ENCODE results near the gene PLA2G15. TPM values are rescaled to one million over a fixed set of nuclear protein-coding genes. Genes with fewer than 3 reads are reported as not detected.

Gene PLA2G15
- polyA plus RNA-seq, 2 donors, result 3.9 to 5.2 TPM

DNA sequence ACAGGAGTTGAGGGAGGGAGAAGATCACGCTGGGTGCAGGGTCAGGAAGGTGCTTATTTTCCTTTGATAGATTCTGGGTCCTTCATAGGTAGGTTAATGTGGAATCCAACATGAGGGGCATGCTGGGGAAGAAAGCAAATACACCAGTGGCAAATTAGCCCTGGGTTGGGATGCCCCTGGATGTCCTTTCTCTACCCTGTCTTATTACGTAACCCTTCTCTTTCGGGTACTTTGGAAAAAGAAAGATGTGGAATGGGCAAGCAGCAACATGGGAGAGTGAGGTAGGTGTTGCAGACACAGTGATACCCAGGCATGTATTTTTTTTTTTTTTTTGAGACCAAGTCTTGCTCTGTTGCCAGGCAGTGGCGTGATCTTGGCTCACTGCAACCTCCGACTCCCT, 28.3 kb downstream of the PLA2G15 start:
- WGBS, 2 donors, result 78 to 79% methylated on average over 5 of the region's 5 CpGs
- H3K9me3 ChIP-seq (ENCODE audit: control insufficient read depth in 2 of 2, insufficient read depth in 1 of 2, low read depth in 1 of 2, low read length in 1 of 2), result no peaks in the 10 kb centered on the region
- H3K36me3 ChIP-seq (ENCODE audit: control insufficient read depth in 2 of 2, insufficient read depth in 2 of 2, low read length in 1 of 2), result peaks cover 0 to 6% of the 10 kb centered on the region in 2 donors
- no peak overlapping the region for H3K4me3 ChIP-seq (ENCODE audit: low read depth in 1 of 2, low read length in 2 of 2)
- peaks cover 3 to 8% of the 10 kb centered on the region in 2 donors for H3K4me1 ChIP-seq (ENCODE audit: control insufficient read depth in 2 of 2, insufficient read depth in 2 of 2, low read length in 1 of 2)
- no peak overlapping the region for H3K27ac ChIP-seq (ENCODE audit: low read depth in 2 of 2, low read length in 1 of 2)
- no peaks in the 10 kb centered on the region for H3K27me3 ChIP-seq (ENCODE audit: control insufficient read depth in 1 of 2, insufficient read depth in 2 of 2, low read length in 2 of 2)

DNA sequence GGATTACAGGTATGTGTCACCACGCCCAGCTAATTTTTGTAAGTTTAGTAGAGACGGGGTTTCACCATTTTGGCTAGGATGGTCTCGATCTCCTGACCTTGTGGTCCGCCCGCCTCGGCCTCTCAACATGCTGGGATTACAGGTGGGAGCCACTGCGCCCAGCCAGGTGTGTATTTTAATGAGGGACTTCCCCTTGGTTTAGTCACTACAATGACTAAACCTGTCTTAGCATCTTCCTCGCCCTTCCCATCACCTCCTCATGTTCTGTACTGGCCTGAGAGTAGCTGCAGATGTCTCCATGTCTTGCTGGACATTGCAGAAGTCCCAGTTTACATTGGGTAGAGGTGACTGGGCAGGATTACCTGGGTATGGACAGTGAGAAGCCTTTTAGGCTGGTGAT, 28.7 kb downstream of the PLA2G15 start:
- Histone ChIP-seq H3K36me3 (ENCODE audit: control insufficient read depth in 2 of 2, insufficient read depth in 2 of 2, low read length in 1 of 2) (peaks cover 0 to 6% of the 10 kb centered on the region in 2 donors), H3K4me3 (ENCODE audit: low read depth in 1 of 2, low read length in 2 of 2) (no peak overlapping the region), H3K27me3 (ENCODE audit: control insufficient read depth in 1 of 2, insufficient read depth in 2 of 2, low read length in 2 of 2) (no peaks in the 10 kb centered on the region), H3K27ac (ENCODE audit: low read depth in 2 of 2, low read length in 1 of 2) (no peak overlapping the region), H3K9me3 (ENCODE audit: control insufficient read depth in 2 of 2, insufficient read depth in 1 of 2, low read depth in 1 of 2, low read length in 1 of 2) (no peaks in the 10 kb centered on the region), H3K4me1 (ENCODE audit: control insufficient read depth in 2 of 2, insufficient read depth in 2 of 2, low read length in 1 of 2) (peaks cover 3 to 8% of the 10 kb centered on the region in 2 donors)
- WGBS, 2 donors, result 66 to 71% methylated on average over 8 of the region's 8 CpGs

GRCh38 chr16:68274441-68274840, 29.3 kb downstream of the PLA2G15 start:
- H3K36me3 ChIP-seq (ENCODE audit: control insufficient read depth in 2 of 2, insufficient read depth in 2 of 2, low read length in 1 of 2), result peaks cover 0 to 6% of the 10 kb centered on the region in 2 donors
- peaks cover 3 to 8% of the 10 kb centered on the region in 2 donors for H3K4me1 ChIP-seq (ENCODE audit: control insufficient read depth in 2 of 2, insufficient read depth in 2 of 2, low read length in 1 of 2)
- no peaks in the 10 kb centered on the region for H3K27me3 ChIP-seq (ENCODE audit: control insufficient read depth in 1 of 2, insufficient read depth in 2 of 2, low read length in 2 of 2)
- 84 to 87% methylated on average over 4 of the region's 4 CpGs for whole genome bisulfite sequencing, 2 donors
- H3K9me3 ChIP-seq (ENCODE audit: control insufficient read depth in 2 of 2, insufficient read depth in 1 of 2, low read depth in 1 of 2, low read length in 1 of 2), result no peaks in the 10 kb centered on the region
- no peak overlapping the region for H3K4me3 ChIP-seq (ENCODE audit: low read depth in 1 of 2, low read length in 2 of 2)
- H3K27ac ChIP-seq (ENCODE audit: low read depth in 2 of 2, low read length in 1 of 2), result no peak overlapping the region

DNA sequence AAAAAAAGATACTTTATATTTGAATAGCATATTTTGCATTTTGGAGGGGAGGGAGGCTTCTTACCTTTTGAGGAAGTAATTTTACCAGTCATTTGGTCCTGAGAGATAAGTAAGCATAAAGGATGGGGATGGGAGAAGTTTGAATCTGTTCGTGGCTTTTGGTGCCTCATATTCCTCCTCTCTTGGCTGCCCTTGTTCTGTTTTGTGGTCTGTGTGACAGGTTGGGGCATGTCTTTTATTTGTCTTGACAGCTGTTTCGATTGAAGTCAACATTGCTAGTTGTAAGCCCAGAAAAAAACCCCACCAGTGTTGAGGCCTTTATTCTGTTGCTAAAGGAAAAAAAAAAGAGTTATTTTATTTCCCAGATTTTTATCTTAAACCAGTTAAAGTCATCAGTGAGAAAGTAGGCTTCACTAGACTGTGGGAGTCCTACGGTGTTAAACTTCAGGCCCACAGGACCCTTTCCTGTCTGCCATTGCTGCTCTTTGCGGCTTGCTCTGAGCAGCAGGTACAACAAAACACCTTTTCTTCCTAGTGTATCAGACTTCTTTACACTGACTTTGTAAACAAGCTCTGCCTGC, 30.5 kb downstream of the PLA2G15 start:
- peak overlapping the region in 1 of 2 donors; percentile 44 for H3K27ac ChIP-seq (ENCODE audit: low read depth in 2 of 2, low read length in 1 of 2)
- peaks cover 0 to 6% of the 10 kb centered on the region in 2 donors for H3K36me3 ChIP-seq (ENCODE audit: control insufficient read depth in 2 of 2, insufficient read depth in 2 of 2, low read length in 1 of 2)
- no peak overlapping the region for H3K4me3 ChIP-seq (ENCODE audit: low read depth in 1 of 2, low read length in 2 of 2)
- H3K27me3 ChIP-seq (ENCODE audit: control insufficient read depth in 1 of 2, insufficient read depth in 2 of 2, low read length in 2 of 2), result no peaks in the 10 kb centered on the region
- H3K9me3 ChIP-seq (ENCODE audit: control insufficient read depth in 2 of 2, insufficient read depth in 1 of 2, low read depth in 1 of 2, low read length in 1 of 2), result no peaks in the 10 kb centered on the region
- H3K4me1 ChIP-seq (ENCODE audit: control insufficient read depth in 2 of 2, insufficient read depth in 2 of 2, low read length in 1 of 2), result peaks cover 0 to 8% of the 10 kb centered on the region in 2 donors
- WGBS, 2 donors, result 30 to 50% methylated on average over 4 of the region's 4 CpGs

- H3K27me3 ChIP-seq (ENCODE audit: control insufficient read depth in 1 of 2, insufficient read depth in 2 of 2, low read length in 2 of 2), result no peaks in the 10 kb centered on the region
- WGBS, 2 donors, result 69 to 83% methylated on average over 3 of the region's 3 CpGs
- H3K36me3 ChIP-seq (ENCODE audit: control insufficient read depth in 2 of 2, insufficient read depth in 2 of 2, low read length in 1 of 2), result peaks cover 0 to 6% of the 10 kb centered on the region in 2 donors
- H3K9me3 ChIP-seq (ENCODE audit: control insufficient read depth in 2 of 2, insufficient read depth in 1 of 2, low read depth in 1 of 2, low read length in 1 of 2), result no peaks in the 10 kb centered on the region
- H3K4me1 ChIP-seq (ENCODE audit: control insufficient read depth in 2 of 2, insufficient read depth in 2 of 2, low read length in 1 of 2), result peaks cover 0 to 8% of the 10 kb centered on the region in 2 donors
- H3K4me3 ChIP-seq (ENCODE audit: low read depth in 1 of 2, low read length in 2 of 2), result no peak overlapping the region
- H3K27ac ChIP-seq (ENCODE audit: low read depth in 2 of 2, low read length in 1 of 2), result peak overlapping the region in 1 of 2 donors; percentile 44
Observed at GRCh38 chr16:68276223-68276622, 31.1 kb downstream of the PLA2G15 start.

DNA sequence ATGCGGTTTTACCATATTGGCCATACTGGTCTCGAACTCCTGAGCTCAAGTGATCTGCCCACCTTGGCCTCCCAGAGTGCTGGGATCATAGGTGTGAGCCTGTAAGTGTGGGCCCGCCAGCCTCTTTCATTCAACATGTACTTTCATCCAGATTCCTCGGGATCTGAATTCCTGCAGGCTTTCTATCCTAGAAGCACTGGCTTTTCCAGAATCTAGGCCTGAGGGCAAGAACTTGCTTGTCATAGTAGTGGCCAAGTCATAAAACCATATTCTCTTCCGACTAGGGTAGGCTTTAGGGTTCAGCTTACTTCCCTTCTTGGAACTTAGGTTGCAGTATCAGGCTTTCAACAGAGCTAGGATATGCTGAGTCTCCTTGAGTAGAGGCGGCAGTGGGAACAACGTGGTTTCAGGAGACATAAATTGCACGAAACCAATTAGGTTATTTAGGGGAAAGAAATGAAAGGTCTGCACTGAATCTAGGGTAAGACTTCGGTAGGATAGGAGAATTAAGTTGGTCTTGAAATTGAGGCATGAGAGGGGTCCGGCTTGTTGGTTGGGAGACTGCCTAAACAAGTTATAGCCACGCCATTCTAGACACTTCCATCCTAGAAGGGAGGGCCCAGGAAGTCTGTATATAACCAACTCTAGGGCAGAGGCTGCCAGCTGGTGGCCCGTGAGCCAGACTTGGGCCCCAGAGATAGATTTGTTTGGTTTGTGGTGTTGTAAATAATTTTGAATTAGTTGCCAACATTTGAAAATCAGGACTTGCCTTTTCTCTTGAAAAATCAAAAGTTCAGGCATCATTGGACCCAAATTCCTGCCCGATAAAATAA, 34.8 kb downstream of the PLA2G15 start:
- 84 to 85% methylated on average over 13 of the region's 13 CpGs for WGBS, 2 donors
- Histone ChIP-seq H3K36me3 (ENCODE audit: control insufficient read depth in 2 of 2, insufficient read depth in 2 of 2, low read length in 1 of 2) (peaks cover 0 to 6% of the 10 kb centered on the region in 2 donors), H3K4me3 (ENCODE audit: low read depth in 1 of 2, low read length in 2 of 2) (no peak overlapping the region), H3K27ac (ENCODE audit: low read depth in 2 of 2, low read length in 1 of 2) (no peak overlapping the region), H3K27me3 (ENCODE audit: control insufficient read depth in 1 of 2, insufficient read depth in 2 of 2, low read length in 2 of 2) (no peaks in the 10 kb centered on the region), H3K4me1 (ENCODE audit: control insufficient read depth in 2 of 2, insufficient read depth in 2 of 2, low read length in 1 of 2) (no peaks in the 10 kb centered on the region), H3K9me3 (ENCODE audit: control insufficient read depth in 2 of 2, insufficient read depth in 1 of 2, low read depth in 1 of 2, low read length in 1 of 2) (no peaks in the 10 kb centered on the region)

- H3K4me1 ChIP-seq (ENCODE audit: control insufficient read depth in 2 of 2, insufficient read depth in 2 of 2, low read length in 1 of 2), result no peaks in the 10 kb centered on the region
- H3K27ac ChIP-seq (ENCODE audit: low read depth in 2 of 2, low read length in 1 of 2), result no peak overlapping the region
Observed at GRCh38 chr16:68281368-68282063, 36.3 kb downstream of the PLA2G15 start.

DNA sequence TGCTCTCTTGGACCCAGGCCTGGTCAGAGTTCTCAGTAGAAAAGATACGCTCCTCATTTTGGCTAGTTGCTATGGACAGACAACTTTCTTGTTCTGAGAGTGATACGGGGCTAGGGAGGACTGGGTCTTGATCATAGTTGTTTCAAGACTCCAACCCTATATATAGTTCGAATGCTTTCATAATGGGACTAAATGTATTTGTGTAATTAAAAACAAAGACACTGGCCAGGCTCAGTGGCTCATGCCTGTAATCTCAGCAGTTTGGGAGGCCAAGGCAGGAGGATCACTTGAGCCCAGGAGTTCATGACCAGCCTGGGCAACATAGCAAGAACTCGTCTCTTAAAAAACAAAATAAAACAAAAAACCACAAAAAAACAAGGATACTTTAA, 36.9 kb downstream of the PLA2G15 start:
- no peaks in the 10 kb centered on the region for H3K9me3 ChIP-seq (ENCODE audit: control insufficient read depth in 2 of 2, insufficient read depth in 1 of 2, low read depth in 1 of 2, low read length in 1 of 2)
- no peak overlapping the region for H3K4me3 ChIP-seq (ENCODE audit: low read depth in 1 of 2, low read length in 2 of 2)
- peaks cover 0 to 6% of the 10 kb centered on the region in 2 donors for H3K36me3 ChIP-seq (ENCODE audit: control insufficient read depth in 2 of 2, insufficient read depth in 2 of 2, low read length in 1 of 2)
- H3K4me1 ChIP-seq (ENCODE audit: control insufficient read depth in 2 of 2, insufficient read depth in 2 of 2, low read length in 1 of 2), result no peaks in the 10 kb centered on the region
- no peaks in the 10 kb centered on the region for H3K27me3 ChIP-seq (ENCODE audit: control insufficient read depth in 1 of 2, insufficient read depth in 2 of 2, low read length in 2 of 2)
- no peak overlapping the region for H3K27ac ChIP-seq (ENCODE audit: low read depth in 2 of 2, low read length in 1 of 2)
- WGBS, 2 donors, result 78 to 88% methylated on average over 4 of the region's 4 CpGs

More at GRCh38 chr16:68281368-68282063, 36.3 kb downstream of the PLA2G15 start:
- Histone ChIP-seq H3K36me3 (ENCODE audit: control insufficient read depth in 2 of 2, insufficient read depth in 2 of 2, low read length in 1 of 2) (peaks cover 0 to 6% of the 10 kb centered on the region in 2 donors), H3K4me3 (ENCODE audit: low read depth in 1 of 2, low read length in 2 of 2) (no peak overlapping the region), H3K9me3 (ENCODE audit: control insufficient read depth in 2 of 2, insufficient read depth in 1 of 2, low read depth in 1 of 2, low read length in 1 of 2) (no peaks in the 10 kb centered on the region), H3K27me3 (ENCODE audit: control insufficient read depth in 1 of 2, insufficient read depth in 2 of 2, low read length in 2 of 2) (no peaks in the 10 kb centered on the region)
- WGBS, 2 donors, result 78 to 82% methylated on average over 4 of the region's 4 CpGs

- Histone ChIP-seq H3K36me3 (ENCODE audit: control insufficient read depth in 2 of 2, insufficient read depth in 2 of 2, low read length in 1 of 2) (peaks cover 0 to 11% of the 10 kb centered on the region in 2 donors), H3K27me3 (ENCODE audit: control insufficient read depth in 1 of 2, insufficient read depth in 2 of 2, low read length in 2 of 2) (no peaks in the 10 kb centered on the region), H3K4me3 (ENCODE audit: low read depth in 1 of 2, low read length in 2 of 2) (no peak overlapping the region), H3K9me3 (ENCODE audit: control insufficient read depth in 2 of 2, insufficient read depth in 1 of 2, low read depth in 1 of 2, low read length in 1 of 2) (no peaks in the 10 kb centered on the region), H3K27ac (ENCODE audit: low read depth in 2 of 2, low read length in 1 of 2) (peak overlapping the region in 1 of 2 donors; percentile 57), H3K4me1 (ENCODE audit: control insufficient read depth in 2 of 2, insufficient read depth in 2 of 2, low read length in 1 of 2) (peaks cover 0 to 6% of the 10 kb centered on the region in 2 donors)
- WGBS, 2 donors, result 71 to 72% methylated on average over 5 of the region's 5 CpGs
Observed at GRCh38 chr16:68283346-68283745, 38.2 kb downstream of the PLA2G15 start.

Data from esophagus (tissue), 2 donors.